KOPT-K1 (cell line): ENCODE results near the gene MEX3A.
"Not testable (repeated sequence)": the region's sequence is repeated elsewhere in the genome, so short reads cannot be mapped to it uniquely, and the experiment has no call there.

Experiments used
- H3K27ac ChIP-seq: fragments of 200-600 bp; sonication (generic); 2 replicates; pipeline ENCODE4 v1.5.1; 2016; ENCODE audit warnings: antibody characterized with exemption, mild to moderate bottlenecking, low read depth, low read length; ENCODE audit not compliant: poor library complexity, severe bottlenecking
- H3K36me3 ChIP-seq: fragments of 200-600 bp; sonication (generic); 2 replicates; pipeline ENCODE4 v1.5.1; 2017; ENCODE audit warnings: antibody characterized with exemption, mild to moderate bottlenecking, low read length, moderate library complexity; ENCODE audit not compliant: insufficient read depth
- H3K9me3 ChIP-seq: fragments of 200-600 bp; sonication (generic); 2 replicates; pipeline ENCODE4 v1.5.1; 2017; ENCODE audit warnings: antibody characterized with exemption, low read length, mild to moderate bottlenecking; ENCODE audit not compliant: insufficient read depth, poor library complexity, severe bottlenecking

MEX3A gene

GRCh38 chr1:156080241-156080862 lies 1.9 kb downstream of the MEX3A start:
- Histone ChIP-seq H3K27ac (no peak overlapping the region), H3K9me3 (no peaks in the 10 kb centered on the region), H3K36me3 (peaks cover 6% of the 10 kb centered on the region; the same call in 1 of the 2 replicates)

GRCh38 chr1:156079762-156080161 lies 2.5 kb downstream of the MEX3A start:
- no peaks in the 10 kb centered on the region for H3K9me3 ChIP-seq
- H3K27ac ChIP-seq = no peak overlapping the region
- peaks cover 6% of the 10 kb centered on the region; the same call in 1 of the 2 replicates for H3K36me3 ChIP-seq

- H3K27ac ChIP-seq = no peak overlapping the region
- H3K36me3 ChIP-seq = peaks cover 6% of the 10 kb centered on the region; the same call in 1 of the 2 replicates
- no peaks in the 10 kb centered on the region for H3K9me3 ChIP-seq
These were observed 3.5 kb downstream of the MEX3A start for GRCh38 chr1:156078728-156079127.

GRCh38 chr1:156077430-156077760 lies 4.9 kb downstream of the MEX3A start:
- no peaks in the 10 kb centered on the region for H3K9me3 ChIP-seq
- H3K36me3 ChIP-seq = peaks cover 6% of the 10 kb centered on the region; the same call in 1 of the 2 replicates
- H3K27ac ChIP-seq = no peak overlapping the region

GRCh38 chr1:156076609-156077429 lies 5.4 kb downstream of the MEX3A start:
- H3K9me3 ChIP-seq = no peaks in the 10 kb centered on the region
- H3K36me3 ChIP-seq = peaks cover 6% of the 10 kb centered on the region; the same call in 1 of the 2 replicates
- H3K27ac ChIP-seq = no peak overlapping the region

- H3K27ac ChIP-seq = no peak overlapping the region
- H3K36me3 ChIP-seq = peaks cover 6% of the 10 kb centered on the region; the same call in 1 of the 2 replicates
- no peaks in the 10 kb centered on the region for H3K9me3 ChIP-seq
These were observed 6.5 kb downstream of the MEX3A start for GRCh38 chr1:156075775-156076204.

- no peak overlapping the region for H3K27ac ChIP-seq
- H3K9me3 ChIP-seq = no peaks in the 10 kb centered on the region
- H3K36me3 ChIP-seq = peaks cover 6% of the 10 kb centered on the region; the same call in 1 of the 2 replicates
These were observed 7.1 kb downstream of the MEX3A start for GRCh38 chr1:156075162-156075561.

- Histone ChIP-seq H3K9me3 (no peaks in the 10 kb centered on the region), H3K36me3 (peaks cover 6% of the 10 kb centered on the region; the same call in 1 of the 2 replicates), H3K27ac (no peak overlapping the region)
These were observed 7.6 kb downstream of the MEX3A start for GRCh38 chr1:156074661-156075060.

- Histone ChIP-seq H3K9me3 (no peaks in the 10 kb centered on the region), H3K36me3 (peaks cover 6% of the 10 kb centered on the region; the same call in 1 of the 2 replicates), H3K27ac (no peak overlapping the region)
These were observed 8.5 kb downstream of the MEX3A start for GRCh38 chr1:156073740-156074139.

GRCh38 chr1:156073110-156073687 lies 9.1 kb downstream of the MEX3A start:
- Histone ChIP-seq H3K27ac (no peak overlapping the region), H3K36me3 (peaks cover 6% of the 10 kb centered on the region; the same call in 1 of the 2 replicates), H3K9me3 (no peaks in the 10 kb centered on the region)

- Histone ChIP-seq H3K9me3 (no peaks in the 10 kb centered on the region), H3K27ac (no peak overlapping the region), H3K36me3 (peaks cover 6% of the 10 kb centered on the region; the same call in 1 of the 2 replicates)
These were observed 10.0 kb downstream of the MEX3A start for GRCh38 chr1:156072251-156072650.

- H3K9me3 ChIP-seq, H3K36me3 ChIP-seq, H3K27ac ChIP-seq: not testable (repeated sequence)
These were observed 10.9 kb downstream of the MEX3A start for GRCh38 chr1:156071332-156071816.

GRCh38 chr1:156070548-156070947 lies 11.7 kb downstream of the MEX3A start:
- Histone ChIP-seq H3K9me3 (no peaks in the 10 kb centered on the region), H3K27ac (no peak overlapping the region)

GRCh38 chr1:156069490-156070455 lies 12.5 kb downstream of the MEX3A start:
- H3K27ac ChIP-seq = no peak overlapping the region
- no peaks in the 10 kb centered on the region for H3K36me3 ChIP-seq
- no peaks in the 10 kb centered on the region for H3K9me3 ChIP-seq

More at GRCh38 chr1:156070548-156070947, 11.7 kb downstream of the MEX3A start:
- no peaks in the 10 kb centered on the region for H3K36me3 ChIP-seq
